Mesenchymal stem cell (in vitro differentiated cells and primary cell): ENCODE results near the gene ANGPTL2.
A peak's percentile ranks its signal among the peaks of the same experiment; 100 is the strongest.

Experiments used
- DNase-seq: peaks from one replicate; pipeline ENCODE4 v3.0.0-alpha.2; 2013
- H2AFZ ChIP-seq: one replicate; pipeline ENCODE4 v1.6.1; 2013; ENCODE audit warnings: low read depth, mild to moderate bottlenecking, control low read depth, inconsistent platforms, low read length, moderate library complexity
- H2AK5ac ChIP-seq: 2 replicates; pipeline ENCODE4 v1.6.1; 2013; ENCODE audit warnings: low read length, moderate library complexity, mild to moderate bottlenecking, inconsistent platforms; ENCODE audit not compliant: severe bottlenecking
- H2BK120ac ChIP-seq: one replicate; pipeline ENCODE4 v1.6.1; 2013; ENCODE audit warnings: low read depth, mild to moderate bottlenecking, inconsistent platforms, low read length, moderate library complexity
- H2BK12ac ChIP-seq, 2 experiments: one replicate each; pipeline ENCODE4 v1.6.1; 2013; ENCODE audit warnings: inconsistent platforms in 2 of 2, low read length in 2 of 2, mild to moderate bottlenecking in 2 of 2, moderate library complexity in 2 of 2, control low read depth in 1 of 2
- H2BK15ac ChIP-seq: one replicate; pipeline ENCODE4 v1.6.1; 2013; ENCODE audit warnings: mild to moderate bottlenecking, low read depth, inconsistent platforms; ENCODE audit not compliant: poor library complexity, severe bottlenecking
- H2BK5ac ChIP-seq: 2 replicates; pipeline ENCODE4 v1.6.1; 2013; ENCODE audit warnings: low read depth, mild to moderate bottlenecking, low read length, control low read depth, inconsistent platforms; ENCODE audit not compliant: poor library complexity, severe bottlenecking
- H3K14ac ChIP-seq, 2 experiments: one replicate each; pipeline ENCODE4 v1.6.1; 2013; ENCODE audit warnings: inconsistent platforms in 2 of 2, low read length in 2 of 2, control low read depth in 1 of 2, mild to moderate bottlenecking in 1 of 2, moderate library complexity in 1 of 2
- H3K18ac ChIP-seq, 2 experiments: one replicate each; pipeline ENCODE4 v1.6.1; 2013; ENCODE audit warnings: inconsistent platforms in 2 of 2, low read length in 2 of 2, control low read depth in 1 of 2, low read depth in 1 of 2, mild to moderate bottlenecking in 1 of 2
- H3K23ac ChIP-seq, 2 experiments: one replicate each; pipeline ENCODE4 v1.6.1; 2013; ENCODE audit warnings: inconsistent platforms in 2 of 2, low read length in 2 of 2, mild to moderate bottlenecking in 2 of 2, moderate library complexity in 2 of 2, control low read depth in 1 of 2
- H3K27ac ChIP-seq: 2 replicates; pipeline ENCODE4 v1.5.1; 2013; ENCODE audit warnings: mild to moderate bottlenecking, moderate library complexity, low read length, control low read depth, inconsistent platforms; ENCODE audit not compliant: poor library complexity, severe bottlenecking
- H3K27me3 ChIP-seq, 2 experiments: 2 replicates each; pipeline versions ENCODE4 v1.6.1 to v1.7.0; 2013; ENCODE audit warnings: low read length in 2 of 2, mild to moderate bottlenecking in 2 of 2, moderate library complexity in 2 of 2, control low read depth in 1 of 2, inconsistent platforms in 1 of 2; ENCODE audit not compliant: control insufficient read depth in 1 of 2, insufficient read depth in 1 of 2
- H3K36me3 ChIP-seq, 2 experiments: 2 replicates each; pipeline versions ENCODE4 v1.6.1 to v1.7.0; 2013; ENCODE audit warnings: low read length in 2 of 2, control low read depth in 1 of 2, inconsistent platforms in 1 of 2, low read depth in 1 of 2, mild to moderate bottlenecking in 1 of 2; ENCODE audit not compliant: insufficient read depth in 2 of 2, control insufficient read depth in 1 of 2
- H3K4ac ChIP-seq, 2 experiments: one replicate each; pipeline ENCODE4 v1.6.1; 2013; ENCODE audit warnings: inconsistent platforms in 2 of 2, low read length in 2 of 2, mild to moderate bottlenecking in 2 of 2, moderate library complexity in 2 of 2, control low read depth in 1 of 2, low read depth in 1 of 2
- H3K4me1 ChIP-seq: 2 replicates; pipeline ENCODE4 v1.6.1; 2013; ENCODE audit warnings: low read depth, low read length, control low read depth; ENCODE audit not compliant: control insufficient read depth, insufficient read depth
- H3K4me2 ChIP-seq: 2 replicates; pipeline ENCODE4 v1.6.1; 2013; ENCODE audit warnings: low read length, mild to moderate bottlenecking, inconsistent platforms; ENCODE audit not compliant: poor library complexity, severe bottlenecking
- H3K4me3 ChIP-seq, 2 experiments: 2 replicates each; pipeline versions ENCODE4 v1.5.1 to v1.7.0; 2013; ENCODE audit warnings: low read length in 2 of 2, mild to moderate bottlenecking in 2 of 2, control low read depth in 1 of 2, low read depth in 1 of 2; ENCODE audit not compliant: insufficient read depth in 1 of 2
- H3K79me1 ChIP-seq: replicated peaks from 2 replicates; pipeline ENCODE4 v1.6.1; 2013; ENCODE audit warnings: mild to moderate bottlenecking, control low read depth, low read length, inconsistent platforms; ENCODE audit not compliant: poor library complexity, severe bottlenecking
- H3K9ac ChIP-seq: 2 replicates; pipeline ENCODE4 v1.7.0; 2013; ENCODE audit warnings: mild to moderate bottlenecking, low read length, moderate library complexity
- H3K9me3 ChIP-seq: 2 replicates; pipeline ENCODE4 v1.7.0; 2013; ENCODE audit warnings: mild to moderate bottlenecking, low read length; ENCODE audit not compliant: control insufficient read depth
- H4K8ac ChIP-seq: one replicate; pipeline ENCODE4 v1.6.1; 2013; ENCODE audit warnings: inconsistent platforms, mild to moderate bottlenecking, low read length, moderate library complexity
- H4K91ac ChIP-seq: one replicate; pipeline ENCODE4 v1.6.1; 2013; ENCODE audit warnings: mild to moderate bottlenecking, low read length, inconsistent platforms
- WGBS: methylation state at CpG from one replicate; pipeline ENCODE4 v1.1.7; 2013; ENCODE audit warnings: mixed read lengths; 5-methylcytosine and 5-hydroxymethylcytosine counted together

Gene ANGPTL2

GRCh38 chr9:127051881-127052595, 70.4 kb downstream of the ANGPTL2 start:
- H2AK5ac ChIP-seq = no peak overlapping the region
- no peak overlapping the region for H3K27ac ChIP-seq
- H3K18ac ChIP-seq = peak overlapping the region in 1 of 2 experiments; percentile 38
- H3K4ac ChIP-seq = no peak overlapping the region
- WGBS = 92% methylated on average over 6 of the region's 8 CpGs
- no peaks in the 10 kb centered on the region for H3K79me1 ChIP-seq
- no peak overlapping the region for H3K23ac ChIP-seq
- H4K8ac ChIP-seq = no peak overlapping the region
- peaks cover 0 to 4% of the 10 kb centered on the region in 2 experiments for H3K27me3 ChIP-seq
- H2AFZ ChIP-seq = no peak overlapping the region
- H3K9ac ChIP-seq = no peak overlapping the region
- H3K4me3 ChIP-seq = no peak overlapping the region
- peaks cover 8% of the 10 kb centered on the region for H3K4me1 ChIP-seq
- H2BK5ac ChIP-seq = no peak overlapping the region
- H2BK15ac ChIP-seq = no peak overlapping the region
- no peak overlapping the region for H2BK120ac ChIP-seq
- peak overlapping the region; percentile 37 to 47 for H2BK12ac ChIP-seq
- H4K91ac ChIP-seq = peak overlapping the region; percentile 31
- H3K9me3 ChIP-seq = no peaks in the 10 kb centered on the region
- no peak for DNase-seq
- no peak overlapping the region for H3K4me2 ChIP-seq
- no peak overlapping the region for H3K14ac ChIP-seq
- H3K36me3 ChIP-seq = no peaks in the 10 kb centered on the region

GRCh38 chr9:127050591-127051001, 71.8 kb downstream of the ANGPTL2 start:
- no peaks in the 10 kb centered on the region for H3K9me3 ChIP-seq
- H3K4me2 ChIP-seq = no peak overlapping the region
- H3K4me3 ChIP-seq = no peak overlapping the region
- H3K27me3 ChIP-seq = peaks cover 0 to 4% of the 10 kb centered on the region in 2 experiments
- no peak overlapping the region for H2AK5ac ChIP-seq
- peak overlapping the region in 1 of 2 experiments; percentile 5 for H3K4ac ChIP-seq
- H3K14ac ChIP-seq = peak overlapping the region in 1 of 2 experiments; percentile 51
- H3K23ac ChIP-seq = peak overlapping the region in 1 of 2 experiments; percentile 5
- peak overlapping the region; percentile 50 to 60 for H2BK12ac ChIP-seq
- WGBS = 87% methylated on average over 7 of the region's 7 CpGs
- peak overlapping the region; percentile 34 to 48 for H3K18ac ChIP-seq
- no peak overlapping the region for H3K27ac ChIP-seq
- H2BK120ac ChIP-seq = peak overlapping the region; percentile 66
- H4K91ac ChIP-seq = peak overlapping the region; percentile 81
- DNase-seq = no peak
- H3K79me1 ChIP-seq = no peaks in the 10 kb centered on the region
- H3K36me3 ChIP-seq = no peaks in the 10 kb centered on the region
- peak overlapping the region; percentile 53 for H4K8ac ChIP-seq
- peaks cover 8% of the 10 kb centered on the region for H3K4me1 ChIP-seq
- H3K9ac ChIP-seq = no peak overlapping the region
- H2BK5ac ChIP-seq = no peak overlapping the region
- no peak overlapping the region for H2AFZ ChIP-seq
- no peak overlapping the region for H2BK15ac ChIP-seq

- no peak overlapping the region for H3K4me3 ChIP-seq
- DNase-seq = no peak
- H3K4me2 ChIP-seq = no peak overlapping the region
- H4K8ac ChIP-seq = peak overlapping the region; percentile 76
- H3K79me1 ChIP-seq = no peaks in the 10 kb centered on the region
- peak overlapping the region; percentile 66 for H2BK120ac ChIP-seq
- H3K18ac ChIP-seq = peak overlapping the region; percentile 17 to 88
- H2AK5ac ChIP-seq = no peak overlapping the region
- no peak overlapping the region for H2AFZ ChIP-seq
- H4K91ac ChIP-seq = peak overlapping the region; percentile 22
- no peak overlapping the region for H2BK15ac ChIP-seq
- WGBS = 90% methylated on average over 2 of the region's 3 CpGs
- H3K9ac ChIP-seq = no peak overlapping the region
- peaks cover 0 to 4% of the 10 kb centered on the region in 2 experiments for H3K27me3 ChIP-seq
- no peak overlapping the region for H2BK5ac ChIP-seq
- no peak overlapping the region for H3K23ac ChIP-seq
- peak overlapping the region in 1 of 2 experiments; percentile 54 for H3K4ac ChIP-seq
- no peak overlapping the region for H3K27ac ChIP-seq
- H3K4me1 ChIP-seq = peaks cover 8% of the 10 kb centered on the region
- peak overlapping the region; percentile 60 to 84 for H2BK12ac ChIP-seq
- no peaks in the 10 kb centered on the region for H3K9me3 ChIP-seq
- H3K36me3 ChIP-seq = no peaks in the 10 kb centered on the region
- no peak overlapping the region for H3K14ac ChIP-seq
Measured at GRCh38 chr9:127050152-127050551, 72.3 kb downstream of the ANGPTL2 start.

- peaks cover 0 to 4% of the 10 kb centered on the region in 2 experiments for H3K27me3 ChIP-seq
- no peak overlapping the region for H3K23ac ChIP-seq
- H2BK5ac ChIP-seq = no peak overlapping the region
- peak; percentile 25 for DNase-seq
- H3K14ac ChIP-seq = peak overlapping the region in 1 of 2 experiments; percentile 37
- peaks cover 8% of the 10 kb centered on the region for H3K4me1 ChIP-seq
- H3K9me3 ChIP-seq = no peaks in the 10 kb centered on the region
- peak overlapping the region; percentile 86 for H4K91ac ChIP-seq
- peak overlapping the region; percentile 74 for H4K8ac ChIP-seq
- no peak overlapping the region for H2AFZ ChIP-seq
- H3K18ac ChIP-seq = peak overlapping the region; percentile 73 to 98
- peak overlapping the region; percentile 16 to 63 for H3K4ac ChIP-seq
- H3K9ac ChIP-seq = no peak overlapping the region
- H3K79me1 ChIP-seq = no peaks in the 10 kb centered on the region
- no peak overlapping the region for H3K4me2 ChIP-seq
- H3K36me3 ChIP-seq = no peaks in the 10 kb centered on the region
- H3K27ac ChIP-seq = no peak overlapping the region
- WGBS = 72% methylated on average over 7 of the region's 8 CpGs
- no peak overlapping the region for H2AK5ac ChIP-seq
- peak overlapping the region; percentile 56 for H2BK120ac ChIP-seq
- peak overlapping the region; percentile 73 to 97 for H2BK12ac ChIP-seq
- H3K4me3 ChIP-seq = peak overlapping the region in 1 of 2 experiments; percentile 14
- peak overlapping the region; percentile 29 for H2BK15ac ChIP-seq
Measured at GRCh38 chr9:127049581-127049980, 72.9 kb downstream of the ANGPTL2 start.
